NT2/D1 (cell line): ENCODE data around the gene CDH13.

ENCODE experiments used
- DNase-seq: peaks from one replicate; pipeline ENCODE4 v3.0.0-alpha.2; 2011; ENCODE audit warnings: low read depth, low spot score
- H3K27me3 ChIP-seq: 2 replicates; pipeline ENCODE4 v1.6.0; 2011; ENCODE audit warnings: mild to moderate bottlenecking; ENCODE audit not compliant: insufficient read length, insufficient read depth
- H3K36me3 ChIP-seq: 2 replicates; pipeline ENCODE4 v1.6.1; 2011; ENCODE audit warnings: mild to moderate bottlenecking, low read length, mixed read lengths; ENCODE audit not compliant: insufficient read depth, insufficient read length
- H3K4me1 ChIP-seq: 2 replicates; pipeline ENCODE4 v1.5.1; 2011; ENCODE audit not compliant: insufficient read depth, insufficient read length
- H3K4me3 ChIP-seq: 2 replicates; pipeline ENCODE4 v1.5.1; 2011; ENCODE audit warnings: low read depth; ENCODE audit not compliant: insufficient read length
- H3K9ac ChIP-seq: 2 replicates; pipeline ENCODE4 v1.6.0; 2011; ENCODE audit warnings: low read depth; ENCODE audit not compliant: insufficient read length
- H3K9me3 ChIP-seq: 2 replicates; pipeline ENCODE4 v1.5.1; 2011; ENCODE audit warnings: mild to moderate bottlenecking, low read length; ENCODE audit not compliant: insufficient read depth
- SUZ12 ChIP-seq: IDR thresholded peaks from 2 replicates; pipeline ENCODE4 v1.6.1; 2011; ENCODE audit not compliant: insufficient read length, insufficient read depth; ENCODE audit errors: extremely low read depth
- YY1 ChIP-seq: IDR thresholded peaks from 2 replicates; pipeline ENCODE4 v1.6.1; 2011; ENCODE audit not compliant: insufficient read length, insufficient read depth
- ZNF274 ChIP-seq: IDR thresholded peaks from 2 replicates; pipeline ENCODE4 v1.6.1; 2011; ENCODE audit warnings: mild to moderate bottlenecking, low read depth, low read length

The CDH13 gene

GRCh38 chr16:83789642-83790401 lies 1163.1 kb downstream of the CDH13 start:
- Histone ChIP-seq H3K9me3 (no peaks in the 10 kb centered on the region; the same call in 1 of the 2 replicates), H3K9ac (no peak overlapping the region), H3K4me3 (no peak overlapping the region), H3K36me3 (no peaks in the 10 kb centered on the region), H3K27me3 (no peaks in the 10 kb centered on the region), H3K4me1 (no peaks in the 10 kb centered on the region)
- no peak for DNase-seq
- TF ChIP-seq ZNF274 (no peak), SUZ12 (no peak), YY1 (no peak)

DNA sequence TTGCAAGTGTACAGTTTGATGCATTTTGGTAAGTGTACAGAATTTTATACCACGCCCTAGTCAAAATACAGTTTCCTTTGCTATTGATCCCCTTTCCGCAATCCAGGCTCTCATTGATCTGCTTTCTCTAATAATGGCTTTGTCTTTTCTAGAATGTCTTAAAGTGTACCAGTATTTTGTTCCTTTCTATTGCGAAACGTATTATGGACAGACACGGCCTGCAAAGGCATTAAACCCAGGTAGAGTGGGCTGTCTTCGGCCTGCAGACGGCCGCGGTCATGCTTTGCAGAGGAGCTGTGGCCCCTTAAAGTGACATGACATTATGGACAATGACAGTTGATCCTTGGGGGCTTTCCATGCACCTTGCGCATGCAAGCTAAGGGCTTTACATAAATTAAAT lies 1165.1 kb downstream of the CDH13 start:
- Histone ChIP-seq H3K4me1 (no peaks in the 10 kb centered on the region), H3K27me3 (no peaks in the 10 kb centered on the region), H3K9me3 (no peaks in the 10 kb centered on the region; the same call in 1 of the 2 replicates), H3K36me3 (no peaks in the 10 kb centered on the region), H3K9ac (no peak overlapping the region), H3K4me3 (no peak overlapping the region)
- no peak for DNase-seq
- TF ChIP-seq ZNF274 (no peak), SUZ12 (no peak), YY1 (no peak)

DNA sequence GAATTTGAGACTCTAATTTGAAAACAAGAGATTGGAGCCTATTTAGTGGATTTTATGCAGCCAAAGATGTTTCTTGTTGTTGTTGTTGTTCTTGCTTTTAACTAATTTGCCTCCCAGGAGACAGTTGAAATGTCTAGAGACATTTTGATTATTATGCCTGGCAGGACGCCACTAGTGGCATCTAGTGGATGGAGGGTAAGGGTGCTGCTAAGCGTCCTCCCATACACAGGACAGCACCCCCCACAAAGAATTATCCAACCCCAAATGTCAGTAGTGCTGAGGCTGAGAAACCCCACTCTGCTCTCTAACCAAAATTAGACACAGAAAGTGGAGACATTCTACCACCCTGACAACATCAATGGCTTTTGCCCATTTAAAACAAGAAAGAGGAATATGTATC lies 1165.6 kb downstream of the CDH13 start:
- Histone ChIP-seq H3K36me3 (no peaks in the 10 kb centered on the region), H3K27me3 (no peaks in the 10 kb centered on the region), H3K9me3 (no peaks in the 10 kb centered on the region; the same call in 1 of the 2 replicates), H3K4me1 (no peaks in the 10 kb centered on the region), H3K4me3 (no peak overlapping the region), H3K9ac (no peak overlapping the region)
- DNase-seq = no peak
- TF ChIP-seq ZNF274 (no peak), YY1 (no peak), SUZ12 (no peak)

GRCh38 chr16:83793179-83793578 lies 1166.4 kb downstream of the CDH13 start:
- H3K4me3 ChIP-seq = no peak overlapping the region
- no peaks in the 10 kb centered on the region for H3K36me3 ChIP-seq
- no peaks in the 10 kb centered on the region; the same call in 1 of the 2 replicates for H3K9me3 ChIP-seq
- no peaks in the 10 kb centered on the region for H3K27me3 ChIP-seq
- TF ChIP-seq ZNF274 (no peak), YY1 (no peak), SUZ12 (no peak)
- H3K9ac ChIP-seq = no peak overlapping the region
- H3K4me1 ChIP-seq = no peaks in the 10 kb centered on the region
- no peak for DNase-seq

GRCh38 chr16:83794860-83795554 lies 1168.2 kb downstream of the CDH13 start:
- Histone ChIP-seq H3K9ac (no peak overlapping the region), H3K4me1 (no peaks in the 10 kb centered on the region), H3K36me3 (no peaks in the 10 kb centered on the region), H3K27me3 (no peaks in the 10 kb centered on the region), H3K4me3 (no peak overlapping the region), H3K9me3 (no peaks in the 10 kb centered on the region; the same call in 1 of the 2 replicates)
- DNase-seq = no peak
- TF ChIP-seq ZNF274 (no peak), YY1 (no peak)

- no peaks in the 10 kb centered on the region for H3K4me1 ChIP-seq
- TF ChIP-seq SUZ12 (no peak), ZNF274 (no peak), YY1 (no peak)
- H3K36me3 ChIP-seq = no peaks in the 10 kb centered on the region
- H3K27me3 ChIP-seq = no peaks in the 10 kb centered on the region
- H3K9me3 ChIP-seq = no peaks in the 10 kb centered on the region; the same call in 1 of the 2 replicates
- no peak overlapping the region for H3K9ac ChIP-seq
- no peak overlapping the region for H3K4me3 ChIP-seq
- DNase-seq = no peak
Measured at GRCh38 chr16:83797013-83797412, 1170.2 kb downstream of the CDH13 start.

GRCh38 chr16:83799336-83799735 lies 1172.6 kb downstream of the CDH13 start:
- no peak overlapping the region for H3K4me3 ChIP-seq
- no peaks in the 10 kb centered on the region for H3K9me3 ChIP-seq
- DNase-seq = no peak
- no peak overlapping the region for H3K9ac ChIP-seq
- H3K4me1 ChIP-seq = no peaks in the 10 kb centered on the region
- H3K36me3 ChIP-seq = no peaks in the 10 kb centered on the region
- no peaks in the 10 kb centered on the region for H3K27me3 ChIP-seq
- TF ChIP-seq YY1 (no peak), SUZ12 (no peak), ZNF274 (no peak)
